GM12878 (cell line): ENCODE measurements around the gene OR4F15. TPM values are rescaled to one million over a fixed set of nuclear protein-coding genes. Genes with fewer than 3 reads are reported as not detected.
A peak's percentile ranks its signal among the peaks of the same experiment; 100 is the strongest.
"Not testable (repeated sequence)": the region's sequence is repeated elsewhere in the genome, so short reads cannot be mapped to it uniquely, and the experiment has no call there.

Experiments
- ATAC-seq: fragments of 200-7000 bp; cut with Tn5 transposase; 3 replicates; pipeline ENCODE4 v1.9.1; 2020; ENCODE audit warnings: mild to moderate bottlenecking, moderate library complexity
- BruUV-seq: library from RNA; stranded (reverse); fragments of 400-500 nt; replicated peaks from 2 replicates; lab custom pipeline; 2021; lab: Mats Ljungman, UMichigan
- CTCF ChIA-PET: fragments of 300-600 bp; sonication (Branson Sonifier 250); formaldehyde crosslinking; extraction: SDS; loops from one replicate; lab custom pipeline; 2021; ENCODE audit warnings: inconsistent platforms; lab: Yijun Ruan, JAX
- POLR2A ChIA-PET: fragments of 350-600 bp; formaldehyde crosslinking; extraction: SDS; loops from one replicate; lab custom pipeline; 2021; ENCODE audit warnings: inconsistent platforms; lab: Charles Lee
- RAD21 ChIA-PET: fragments of 300-600 bp; sonication (Branson Sonifier 250); formaldehyde crosslinking; loops from one replicate; lab custom pipeline; 2023; ENCODE audit warnings: antibody characterized with exemption; ENCODE audit not compliant: unreplicated experiment; lab: Charles Lee
- SMC1A ChIA-PET: fragments of 300-600 bp; sonication (Branson Sonifier 250); formaldehyde crosslinking; loops from one replicate; lab custom pipeline; 2023; ENCODE audit not compliant: unreplicated experiment, uncharacterized antibody; lab: Charles Lee
- DNase-seq: peaks from one replicate; pipeline ENCODE4 v3.0.0-alpha.2; 2011; ENCODE audit warnings: low read depth, low spot score
- FAIRE-seq: peaks from 3 replicates; lab custom pipeline; 2011; peaks lifted over from hg19 to GRCh38; lab: Jason Lieb, UNC
- H2AFZ ChIP-seq: 2 replicates; pipeline ENCODE4 v1.6.0; 2011; ENCODE audit warnings: low read depth, low read length, control low read depth; ENCODE audit not compliant: control insufficient read depth
- H3K27ac ChIP-seq: 2 replicates; pipeline ENCODE4 v1.5.1; 2011; ENCODE audit warnings: control low read depth; ENCODE audit not compliant: control insufficient read depth, insufficient read depth
- H3K27me3 ChIP-seq, 2 experiments: replicated peaks in 1 of 2; 2 replicates each; pipeline versions ENCODE4 v1.6.0 to v1.6.1; 2011; ENCODE audit warnings: low read length in 1 of 2; ENCODE audit not compliant: control insufficient read depth in 2 of 2, insufficient read depth in 2 of 2
- H3K36me3 ChIP-seq, 2 experiments: 2 replicates each; pipeline ENCODE4 v1.5.1; 2011; ENCODE audit warnings: low read length in 1 of 2; ENCODE audit not compliant: control insufficient read depth in 2 of 2, insufficient read depth in 2 of 2
- H3K4me1 ChIP-seq: 2 replicates; pipeline ENCODE4 v1.6.1; 2011; ENCODE audit warnings: mild to moderate bottlenecking, low read length, moderate library complexity, mixed read lengths; ENCODE audit not compliant: control insufficient read depth, insufficient read depth
- H3K4me2 ChIP-seq: 2 replicates; pipeline ENCODE4 v1.6.0; 2011; ENCODE audit warnings: control low read depth; ENCODE audit not compliant: control insufficient read depth, insufficient read depth
- H3K4me3 ChIP-seq: fragments of 200-600 bp; sonication (generic); 2 replicates; pipeline ENCODE4 v1.5.1; 2016
- H3K79me2 ChIP-seq: 2 replicates; pipeline ENCODE4 v1.6.0; 2011; ENCODE audit warnings: low read length; ENCODE audit not compliant: control insufficient read depth, insufficient read depth
- H3K9ac ChIP-seq: 2 replicates; pipeline ENCODE4 v1.8.0; 2011; ENCODE audit warnings: low read length, control low read depth, mixed read lengths; ENCODE audit not compliant: control insufficient read depth, insufficient read depth
- H3K9me3 ChIP-seq: replicated peaks from 3 replicates; pipeline ENCODE4 v1.5.1; 2011; ENCODE audit warnings: mild to moderate bottlenecking, low read length; ENCODE audit not compliant: control insufficient read depth, insufficient read depth
- H4K20me1 ChIP-seq: 2 replicates; pipeline ENCODE4 v1.6.0; 2011; ENCODE audit not compliant: control insufficient read depth, insufficient read depth
- ASH2L ChIP-seq: fragments of 300-600, 200-600 bp; sonication (generic); IDR thresholded peaks from 2 replicates; pipeline ENCODE4 v1.6.1; 2017; ENCODE audit warnings: low read depth, mild to moderate bottlenecking, borderline replicate concordance
- BHLHE40 ChIP-seq, 2 experiments: fragments of 450-650 bp in 1 of 2; IDR thresholded peaks; 2 replicates each; pipeline ENCODE4 v1.6.1; 2011 to 2017; ENCODE audit warnings: low read depth in 2 of 2, borderline replicate concordance in 1 of 2, improper control_type of control experiment in 1 of 2, low read length in 1 of 2, mild to moderate bottlenecking in 1 of 2
- CBX5 ChIP-seq: sonication (generic); IDR thresholded peaks from 2 replicates; pipeline ENCODE4 v1.6.1; 2016; ENCODE audit warnings: low read depth, moderate library complexity, mild to moderate bottlenecking, inconsistent platforms
- IKZF2 ChIP-seq, 2 experiments: fragments of 450-650 bp; IDR thresholded peaks; 2 replicates each; pipeline ENCODE4 v1.6.1; 2017; ENCODE audit warnings: mild to moderate bottlenecking in 2 of 2, moderate library complexity in 2 of 2
- JUNB ChIP-seq: IDR thresholded peaks from 2 replicates; pipeline ENCODE4 v1.6.1; 2016; ENCODE audit warnings: antibody characterized with exemption, mild to moderate bottlenecking
- MXI1 ChIP-seq: fragments of 150-350 bp; IDR thresholded peaks from 2 replicates; pipeline ENCODE4 v1.6.1; 2011; ENCODE audit warnings: low read depth, mild to moderate bottlenecking, inconsistent platforms, low read length, improper control_type of control experiment
- NFXL1 ChIP-seq: fragments of 450-650 bp; IDR thresholded peaks from 2 replicates; pipeline ENCODE4 v1.6.1; 2017; ENCODE audit warnings: antibody characterized with exemption, mild to moderate bottlenecking, borderline replicate concordance
- NFYB ChIP-seq: IDR thresholded peaks from 2 replicates; pipeline ENCODE4 v1.6.1; 2011; ENCODE audit warnings: low read depth, mild to moderate bottlenecking, low read length, improper control_type of control experiment, moderate library complexity; ENCODE audit not compliant: insufficient read depth
- SPI1 ChIP-seq: IDR thresholded peaks from 2 replicates; pipeline ENCODE4 v1.6.1; 2011; ENCODE audit warnings: low read depth, mild to moderate bottlenecking, low read length, moderate library complexity, borderline replicate concordance; ENCODE audit not compliant: insufficient read depth
- ZBED1 ChIP-seq: IDR thresholded peaks from 2 replicates; pipeline ENCODE4 v1.6.1; 2016; ENCODE audit warnings: borderline replicate concordance
- ZNF384 ChIP-seq: IDR thresholded peaks from 2 replicates; pipeline ENCODE4 v1.6.1; 2012; ENCODE audit warnings: low read depth, mild to moderate bottlenecking, low read length, improper control_type of control experiment, borderline replicate concordance
- WGBS: methylation state at CpG from one replicate; pipeline ENCODE4 v1.1.6; 2016; ENCODE audit warnings: low lambda C conversion rate; ENCODE audit not compliant: insufficient replicate concordance, insufficient coverage; ENCODE audit errors: missing lambda C conversion rate; 5-methylcytosine and 5-hydroxymethylcytosine counted together
- in situ Hi-C: fragments of 300-500 bp; cut with MboI; formaldehyde crosslinking; loops from 9 replicates; pipeline ENCODE4 v1.14.3; 2018; ENCODE audit warnings: mixed read lengths
- intact Hi-C: fragments of 100-400 bp; cut with micrococcal nuclease; formaldehyde crosslinking; loops from one replicate; pipeline ENCODE4 v1.14.2; 2022; ENCODE audit not compliant: unreplicated experiment
- polyA plus RNA-seq, 11 experiments: library from polyadenylated mRNA; depleted of rRNA in 4 of 11; unstranded in 6 of 11; stranded (reverse) in 5 of 11; fragments of >200 nt; fragmentation: Nextera tagmentation in 4 of 11; fragmentation: Illumina TruSeq in 1 of 11; extraction: Ambion mirVana in 4 of 11; extraction: Trizol in 1 of 11; gene quantifications; 1 replicate in 1 of 11; 2 replicates in 10 of 11; pipeline versions ENCODE4 v1.2.1 to v1.2.3, GENCODE V29; 2011 to 2016; ENCODE audit warnings: inconsistent platforms in 2 of 11, missing spikeins in 2 of 11, low read depth in 1 of 11
- total RNA-seq, 4 experiments: library from RNA; depleted of rRNA in 3 of 4; stranded (reverse); fragments of >200 nt in 3 of 4; fragmentation: Illumina TruSeq in 1 of 4; extraction: Trizol in 1 of 4; gene quantifications; 2 replicates each; pipeline versions ENCODE4 v1.2.1 to v1.2.3, GENCODE V29; 2013 to 2021
- TF ChIP-seq, protein P1 (sequence below): fragments of 450-650 bp; IDR thresholded peaks from 2 replicates; pipeline ENCODE4 v1.6.1; 2016; ENCODE audit warnings: mild to moderate bottlenecking, moderate library complexity, borderline replicate concordance

Gene OR4F15
- total and polyA plus RNA-seq, 10 of the 15 experiments (the other 5 are each of a cell fraction or from before 2014, with no cell fraction given), result not detected

DNA sequence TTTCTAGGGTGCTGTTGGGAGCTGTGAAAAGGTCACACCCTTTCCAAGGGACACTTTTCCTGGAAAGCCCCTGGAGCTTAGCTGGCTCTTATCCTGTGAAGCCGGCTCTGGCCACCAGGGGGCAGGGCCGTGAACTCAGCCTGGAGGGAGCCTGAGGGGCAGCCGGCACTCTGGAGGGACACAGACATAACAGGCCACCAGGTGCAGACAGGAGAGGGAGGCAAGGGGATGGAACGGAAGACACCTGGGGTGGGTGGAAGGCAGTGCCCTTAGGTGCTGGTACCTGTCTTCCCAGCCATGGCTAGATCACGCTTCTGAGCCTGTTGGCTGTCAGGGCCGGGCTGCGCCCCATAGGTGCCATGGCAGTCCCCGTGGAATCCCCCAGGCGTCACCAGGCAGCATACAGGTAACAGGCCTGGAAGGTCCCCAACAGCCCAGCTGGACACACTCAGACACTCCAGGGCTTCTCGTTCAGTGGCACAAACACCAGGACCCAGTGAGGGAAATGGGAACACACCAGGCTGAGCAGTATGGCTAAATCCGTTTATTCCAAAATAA lies 44.8 kb upstream of the OR4F15 start:
- ATAC-seq (peak; percentile 76), FAIRE-seq (peak; percentile 62)
- H3K27ac ChIP-seq, H4K20me1 ChIP-seq, H2AFZ ChIP-seq, POLR2A ChIA-PET, H3K79me2 ChIP-seq, SMC1A ChIA-PET, H3K36me3 ChIP-seq, H3K4me2 ChIP-seq, DNase-seq, H3K4me1 ChIP-seq, H3K4me3 ChIP-seq, RAD21 ChIA-PET, H3K27me3 ChIP-seq, H3K9ac ChIP-seq, intact Hi-C loops, BruUV-seq, H3K9me3 ChIP-seq: not testable (repeated sequence)
- CTCF ChIA-PET, result interaction anchor here (0.6 kb wide), 1 partner anchor 127 kb away, joined by 3 read pairs; no protein-coding TSS in a partner anchor
- in situ Hi-C loops, result loop anchor here (10.0 kb wide), 1 partner anchor 1972 kb away; no protein-coding TSS in a partner anchor
- 31% methylated on average over 8 of the region's 11 CpGs for WGBS

DNA sequence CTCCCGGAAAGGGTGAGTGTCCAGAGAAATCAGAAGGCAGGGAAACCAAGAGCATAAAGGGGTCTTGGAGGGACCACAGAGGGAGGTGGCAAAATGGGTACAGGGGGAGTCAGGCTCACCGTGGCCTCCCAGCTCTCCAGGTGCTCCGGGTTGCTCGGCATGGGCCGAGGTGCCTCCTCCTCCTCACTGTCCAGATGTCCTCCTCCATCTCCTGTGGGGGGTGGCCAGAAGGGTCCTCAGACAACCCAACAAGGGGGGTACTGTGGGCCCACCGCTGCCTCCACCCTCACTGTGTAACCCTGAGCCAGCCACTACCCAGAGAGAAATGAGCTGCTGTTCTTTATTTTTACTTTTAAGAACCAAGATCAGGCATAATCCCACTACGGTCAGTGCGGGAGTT lies 39.1 kb upstream of the OR4F15 start:
- no peaks in the 10 kb centered on the region for H3K36me3 ChIP-seq
- WGBS, result 82% methylated on average over 8 of the region's 8 CpGs
- H3K4me2 ChIP-seq, result no peak overlapping the region
- ChIA-PET CTCF (interaction anchor here (1.2 kb wide), 1 partner anchor 26 kb away, joined by 3 read pairs; no protein-coding TSS in a partner anchor), SMC1A (no interaction called here), POLR2A (no interaction called here), RAD21 (no interaction called here)
- H3K27ac ChIP-seq, result no peak overlapping the region
- H2AFZ ChIP-seq, result no peak overlapping the region
- in situ Hi-C loops, result no loop called here
- H3K9ac ChIP-seq, result no peak overlapping the region
- no peak for FAIRE-seq
- no peak overlapping the region for H3K4me3 ChIP-seq
- intact Hi-C loops, result no loop called here
- peaks cover 0 to 2% of the 10 kb centered on the region in 2 experiments; a peak in 1 of 4 replicates for H3K27me3 ChIP-seq
- no peaks in the 10 kb centered on the region for H3K4me1 ChIP-seq
- H4K20me1 ChIP-seq, result no peaks in the 10 kb centered on the region
- no peak for DNase-seq
- no peak for TF ChIP-seq ASH2L
- no peak for TF ChIP-seq CBX5
- TF ChIP-seq IKZF2 (IDR thresholded peaks at IDR 0.05), result no peak
- TF ChIP-seq BHLHE40 (IDR thresholded peaks at IDR 0.05; ENCODE audit: borderline replicate concordance in 1 of 2, low read depth in 2 of 2, low read length in 1 of 2), result no peak
- TF ChIP-seq, protein P1, sequence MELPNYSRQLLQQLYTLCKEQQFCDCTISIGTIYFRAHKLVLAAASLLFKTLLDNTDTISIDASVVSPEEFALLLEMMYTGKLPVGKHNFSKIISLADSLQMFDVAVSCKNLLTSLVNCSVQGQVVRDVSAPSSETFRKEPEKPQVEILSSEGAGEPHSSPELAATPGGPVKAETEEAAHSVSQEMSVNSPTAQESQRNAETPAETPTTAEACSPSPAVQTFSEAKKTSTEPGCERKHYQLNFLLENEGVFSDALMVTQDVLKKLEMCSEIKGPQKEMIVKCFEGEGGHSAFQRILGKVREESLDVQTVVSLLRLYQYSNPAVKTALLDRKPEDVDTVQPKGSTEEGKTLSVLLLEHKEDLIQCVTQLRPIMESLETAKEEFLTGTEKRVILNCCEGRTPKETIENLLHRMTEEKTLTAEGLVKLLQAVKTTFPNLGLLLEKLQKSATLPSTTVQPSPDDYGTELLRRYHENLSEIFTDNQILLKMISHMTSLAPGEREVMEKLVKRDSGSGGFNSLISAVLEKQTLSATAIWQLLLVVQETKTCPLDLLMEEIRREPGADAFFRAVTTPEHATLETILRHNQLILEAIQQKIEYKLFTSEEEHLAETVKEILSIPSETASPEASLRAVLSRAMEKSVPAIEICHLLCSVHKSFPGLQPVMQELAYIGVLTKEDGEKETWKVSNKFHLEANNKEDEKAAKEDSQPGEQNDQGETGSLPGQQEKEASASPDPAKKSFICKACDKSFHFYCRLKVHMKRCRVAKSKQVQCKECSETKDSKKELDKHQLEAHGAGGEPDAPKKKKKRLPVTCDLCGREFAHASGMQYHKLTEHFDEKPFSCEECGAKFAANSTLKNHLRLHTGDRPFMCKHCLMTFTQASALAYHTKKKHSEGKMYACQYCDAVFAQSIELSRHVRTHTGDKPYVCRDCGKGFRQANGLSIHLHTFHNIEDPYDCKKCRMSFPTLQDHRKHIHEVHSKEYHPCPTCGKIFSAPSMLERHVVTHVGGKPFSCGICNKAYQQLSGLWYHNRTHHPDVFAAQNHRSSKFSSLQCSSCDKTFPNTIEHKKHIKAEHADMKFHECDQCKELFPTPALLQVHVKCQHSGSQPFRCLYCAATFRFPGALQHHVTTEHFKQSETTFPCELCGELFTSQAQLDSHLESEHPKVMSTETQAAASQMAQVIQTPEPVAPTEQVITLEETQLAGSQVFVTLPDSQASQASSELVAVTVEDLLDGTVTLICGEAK, result no peak
- no peak for TF ChIP-seq NFYB
- TF ChIP-seq MXI1, result no peak
- TF ChIP-seq SPI1, result no peak
- no peak for TF ChIP-seq ZBED1
- no peak for TF ChIP-seq ZNF384
- TF ChIP-seq JUNB, result no peak
- TF ChIP-seq NFXL1, result no peak
- H3K9me3 ChIP-seq, result no peaks in the 10 kb centered on the region
- BruUV-seq, result no TSS peak
- no peak for ATAC-seq
- no peaks in the 10 kb centered on the region for H3K79me2 ChIP-seq
